Activated CD4-positive, alpha-beta T cell treated with anti-CD3 and anti-CD28 coated beads, Interleukin-2, Interleukin-6, amounts not matched to agents 100 ng/mL and 50 ng/mL, durations not matched to agents 16 hours and 8 hours (primary cell): ENCODE results near the gene PTPRK.

ENCODE experiments used
- DNase-seq: peaks from one replicate; pipeline ENCODE4 v3.0.0-alpha.2; 2020

PTPRK gene

DNA sequence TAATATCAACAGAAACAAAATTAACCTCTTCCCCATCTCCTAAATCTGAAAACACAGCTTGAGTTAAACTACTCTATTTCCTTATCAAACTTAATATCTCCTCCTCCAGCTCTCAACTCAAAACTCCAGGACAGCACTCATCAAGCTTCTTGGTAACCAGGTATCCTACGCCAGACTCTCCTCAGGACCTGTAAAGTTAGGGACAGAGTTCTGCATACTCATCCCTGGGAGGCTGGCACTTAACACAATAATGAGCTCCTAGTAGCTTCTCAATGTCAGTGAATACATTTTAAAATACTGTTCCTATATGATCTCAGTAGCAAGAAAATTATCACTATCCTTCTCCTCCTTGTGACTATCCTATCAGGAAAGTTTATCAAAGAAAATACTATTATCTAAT lies 240.3 kb downstream of the PTPRK start:
- no peak for DNase-seq

GRCh38 chr6:128278836-128279235 lies 241.6 kb downstream of the PTPRK start:
- no peak for DNase-seq

- no peak for DNase-seq
Measured at GRCh38 chr6:128277379-128277778, 243.0 kb downstream of the PTPRK start.

DNA sequence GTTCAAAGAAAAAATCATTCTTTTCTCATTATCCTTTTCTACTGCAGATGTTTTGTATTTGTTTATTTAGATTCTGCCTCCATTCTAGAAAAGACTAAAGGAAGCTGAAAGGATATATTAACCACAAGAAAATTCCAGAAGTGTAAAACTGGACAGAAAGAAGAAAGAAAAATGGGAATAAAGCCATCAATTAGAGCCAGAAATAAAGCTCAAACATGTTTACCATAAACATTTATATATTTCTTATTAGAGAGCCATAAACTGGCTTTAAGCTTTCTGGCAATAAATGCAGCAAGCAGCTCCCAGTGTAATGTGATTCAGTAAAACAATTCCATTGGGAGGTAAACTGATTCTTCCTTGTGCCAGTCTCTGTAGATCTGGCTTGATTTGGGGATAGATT lies 244.1 kb downstream of the PTPRK start:
- DNase-seq, result no peak

- DNase-seq, result peak; percentile 9
Measured at GRCh38 chr6:128275681-128276080, 244.7 kb downstream of the PTPRK start.

DNA sequence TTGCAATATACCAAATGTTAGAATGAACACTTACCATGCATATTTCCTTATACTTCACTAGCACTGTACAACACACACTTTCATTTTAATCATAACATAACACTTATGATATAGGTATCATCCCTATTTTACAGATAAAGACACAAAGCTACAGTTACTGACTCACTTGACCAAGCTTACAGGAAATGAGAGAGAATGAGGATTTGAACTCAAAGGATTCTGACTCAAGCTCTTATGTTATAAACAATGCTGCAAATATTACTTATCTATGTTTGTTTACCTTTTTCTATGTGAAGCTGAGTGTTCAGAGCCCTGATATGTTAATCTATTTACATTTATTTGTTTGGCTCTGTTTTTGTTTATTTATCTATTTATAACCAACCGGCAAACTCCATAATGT lies 245.4 kb downstream of the PTPRK start:
- peak; percentile 56 for DNase-seq

DNA sequence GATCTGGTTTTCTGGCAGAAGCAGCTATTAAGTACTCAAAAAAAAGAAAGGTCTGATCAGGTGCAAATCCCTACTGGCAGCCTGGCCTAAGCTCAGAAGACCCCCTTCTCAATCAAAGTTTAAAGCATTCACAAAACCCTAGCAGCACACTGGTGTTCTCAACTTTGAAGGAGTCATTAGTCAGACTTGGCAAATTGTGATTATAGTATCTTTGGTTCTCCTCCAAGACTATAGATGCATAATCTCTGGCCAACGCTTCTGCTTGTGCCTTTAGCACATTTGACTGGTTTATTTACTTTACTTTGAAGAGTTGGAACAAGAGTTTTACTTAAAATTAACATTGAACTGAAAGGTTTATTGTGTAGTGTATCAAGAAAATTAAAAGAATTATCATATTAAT lies 248.9 kb downstream of the PTPRK start:
- no peak for DNase-seq

DNA sequence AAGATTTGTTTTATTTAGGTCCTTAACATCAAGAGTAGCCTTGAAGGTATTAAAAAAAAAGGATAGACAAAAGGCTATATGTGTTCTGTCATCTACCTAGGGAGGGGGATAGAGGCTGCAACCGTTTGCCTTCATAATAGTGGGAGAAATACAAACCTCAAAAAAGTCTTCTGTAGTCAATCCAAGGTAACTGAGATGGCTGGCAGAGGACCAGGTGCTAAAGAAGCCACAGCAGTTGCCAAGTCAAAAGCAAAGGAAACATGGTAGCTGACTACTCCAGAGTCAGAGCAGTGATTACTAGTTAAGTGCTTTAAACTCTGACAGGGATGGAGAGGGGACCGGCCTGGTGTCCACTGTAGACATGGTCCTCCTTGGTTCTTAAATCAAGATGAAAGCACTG lies 249.4 kb downstream of the PTPRK start:
- no peak for DNase-seq

DNA sequence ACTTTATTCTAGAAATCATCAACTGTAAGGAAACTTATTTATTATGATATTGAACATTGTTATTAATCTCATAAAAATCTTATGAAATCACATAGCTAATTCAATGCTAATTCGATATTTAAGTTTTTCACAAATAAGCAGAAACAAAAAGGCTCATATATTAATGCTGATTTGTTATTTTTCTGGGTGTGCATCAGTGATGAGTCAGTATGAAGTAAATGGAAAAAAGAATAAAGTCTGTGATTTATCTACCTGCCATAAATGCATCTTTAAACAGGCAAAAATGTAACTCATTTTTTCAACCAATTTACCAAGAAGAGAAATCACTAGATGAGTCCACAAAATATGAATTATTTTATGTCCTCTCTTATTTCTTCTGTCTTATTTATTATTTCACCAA lies 253.5 kb downstream of the PTPRK start:
- DNase-seq, result no peak

DNA sequence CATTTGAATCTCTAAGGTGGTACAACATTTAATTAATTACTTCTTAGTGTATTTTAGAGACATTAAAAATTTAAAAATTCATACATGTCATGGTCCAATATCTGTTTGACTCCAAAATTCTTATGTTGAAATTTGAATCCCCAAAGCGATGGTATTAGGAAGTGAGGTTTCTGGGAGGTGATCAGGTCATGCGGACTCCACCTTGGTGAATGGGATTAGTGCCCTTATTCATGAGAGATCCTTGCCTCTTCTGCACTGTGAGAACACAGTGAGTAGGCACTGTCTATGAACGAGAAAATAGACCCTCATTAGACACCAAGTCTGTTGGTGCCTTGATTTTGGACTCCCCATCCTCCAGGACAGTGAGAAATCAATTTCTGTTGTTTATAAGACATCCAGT lies 254.7 kb downstream of the PTPRK start:
- no peak for DNase-seq

GRCh38 chr6:128259730-128260685 lies 260.4 kb downstream of the PTPRK start:
- peak; percentile 16 for DNase-seq

DNA sequence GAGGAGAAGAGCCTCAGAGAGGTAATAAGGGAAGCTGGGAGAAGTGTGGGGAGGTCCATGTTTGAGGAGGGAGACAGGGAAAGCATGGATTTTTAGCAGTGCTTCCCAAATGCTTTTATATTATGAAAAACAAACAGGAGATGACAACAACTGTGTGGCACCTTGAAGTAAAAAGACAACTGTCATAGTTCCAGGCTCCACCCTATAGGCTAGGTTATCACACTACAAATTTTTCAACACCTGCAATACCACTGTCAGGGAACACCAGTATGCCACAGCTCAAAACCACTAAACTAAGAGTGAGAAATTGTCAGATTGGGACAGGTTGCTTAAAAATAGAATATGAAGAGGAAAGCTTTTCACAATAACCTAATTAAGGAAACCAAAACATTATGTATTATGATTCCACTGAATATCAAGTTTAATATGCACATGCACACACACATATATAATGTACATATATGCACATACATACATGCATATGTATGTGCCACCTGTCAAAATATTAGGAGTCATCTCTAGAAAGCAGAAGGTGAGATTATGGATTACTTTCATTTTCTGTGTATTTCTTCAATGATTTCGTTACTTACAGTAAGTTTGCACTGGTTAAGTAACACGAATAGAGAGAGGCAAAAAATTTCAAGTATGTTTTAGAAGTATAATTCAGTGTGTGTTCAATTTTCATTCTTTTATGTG lies 261.2 kb downstream of the PTPRK start:
- peak; percentile 38 for DNase-seq

GRCh38 chr6:128256095-128256494 lies 264.3 kb downstream of the PTPRK start:
- DNase-seq, result no peak

DNA sequence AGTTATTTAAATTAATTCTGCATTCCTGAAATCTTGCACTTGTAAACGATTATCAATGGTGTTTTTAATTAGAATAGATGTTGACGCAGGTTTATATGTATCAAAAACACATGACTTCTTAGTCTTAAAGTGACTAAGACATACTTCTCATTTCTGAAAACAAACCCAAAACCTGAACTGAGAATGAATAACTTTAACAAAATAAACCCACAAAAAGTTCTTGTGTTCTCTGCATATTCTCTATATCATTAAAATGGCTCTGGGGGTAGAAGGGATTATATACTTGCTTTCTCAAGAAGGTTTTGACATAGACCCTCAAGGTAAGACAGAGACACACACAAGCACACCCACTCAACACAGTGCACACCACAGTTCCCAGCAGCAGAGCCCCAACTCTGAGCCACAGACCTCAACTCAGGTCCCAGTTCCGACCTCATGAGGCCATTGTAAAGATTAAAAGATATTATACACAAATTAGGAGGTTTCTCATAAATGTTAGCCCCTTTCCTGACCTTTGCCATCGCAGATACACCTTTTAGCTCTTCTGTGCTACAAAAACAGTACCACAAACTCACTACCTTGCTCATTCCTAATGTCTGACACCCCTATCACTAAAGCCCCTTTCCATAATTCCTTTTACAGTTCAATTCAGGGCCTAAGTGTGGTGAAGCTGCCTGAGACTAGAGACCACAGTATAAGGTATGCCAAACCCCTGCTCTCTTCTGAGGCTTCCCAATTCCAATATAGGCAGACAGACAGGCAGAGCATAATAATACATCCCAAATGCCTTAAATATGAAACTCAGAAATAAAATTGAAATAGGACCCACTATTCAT lies 267.8 kb downstream of the PTPRK start:
- DNase-seq, result no peak

DNA sequence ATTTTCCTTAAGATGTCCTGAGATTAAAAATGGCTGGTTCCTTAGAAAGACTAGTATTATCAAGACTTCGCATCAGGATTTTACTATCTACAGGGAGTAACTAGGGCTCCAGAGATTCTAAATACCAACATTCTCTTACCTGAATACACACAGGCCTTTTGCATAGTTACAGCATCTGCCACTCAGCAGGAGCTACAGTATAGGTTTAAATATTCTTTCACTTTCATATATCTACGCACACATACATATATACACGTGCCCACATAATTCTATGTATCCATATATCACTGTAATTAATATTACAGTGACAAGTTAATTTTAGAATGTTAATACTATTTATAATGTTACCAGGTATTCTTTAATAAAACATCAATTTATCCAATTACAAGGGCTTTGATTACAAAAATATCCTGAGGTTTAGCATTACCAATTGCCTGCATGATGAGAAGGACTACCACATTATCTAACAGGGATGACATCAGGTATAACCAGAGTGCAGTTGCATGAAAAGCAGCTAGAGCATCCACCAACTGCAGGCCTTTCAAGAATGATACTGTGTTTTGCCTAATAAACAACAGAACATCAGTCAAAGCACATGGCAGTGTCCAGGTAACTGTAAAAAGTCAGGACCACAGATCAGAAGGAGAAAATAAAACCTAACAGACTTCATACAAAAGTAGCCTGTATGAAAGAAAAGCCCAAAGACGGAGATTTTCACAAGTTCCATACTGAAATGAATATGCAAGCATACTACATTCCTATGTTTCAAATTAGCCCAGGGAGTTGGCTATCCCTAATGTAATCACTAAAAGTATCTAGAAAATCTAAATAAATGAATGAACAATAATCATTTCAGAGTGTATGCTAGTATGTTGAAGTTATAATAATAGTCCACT lies 268.7 kb downstream of the PTPRK start:
- DNase-seq, result no peak

- no peak for DNase-seq
Measured at GRCh38 chr6:128250370-128251070, 269.9 kb downstream of the PTPRK start.

GRCh38 chr6:128249429-128249828 lies 271.0 kb downstream of the PTPRK start:
- DNase-seq, result no peak

DNA sequence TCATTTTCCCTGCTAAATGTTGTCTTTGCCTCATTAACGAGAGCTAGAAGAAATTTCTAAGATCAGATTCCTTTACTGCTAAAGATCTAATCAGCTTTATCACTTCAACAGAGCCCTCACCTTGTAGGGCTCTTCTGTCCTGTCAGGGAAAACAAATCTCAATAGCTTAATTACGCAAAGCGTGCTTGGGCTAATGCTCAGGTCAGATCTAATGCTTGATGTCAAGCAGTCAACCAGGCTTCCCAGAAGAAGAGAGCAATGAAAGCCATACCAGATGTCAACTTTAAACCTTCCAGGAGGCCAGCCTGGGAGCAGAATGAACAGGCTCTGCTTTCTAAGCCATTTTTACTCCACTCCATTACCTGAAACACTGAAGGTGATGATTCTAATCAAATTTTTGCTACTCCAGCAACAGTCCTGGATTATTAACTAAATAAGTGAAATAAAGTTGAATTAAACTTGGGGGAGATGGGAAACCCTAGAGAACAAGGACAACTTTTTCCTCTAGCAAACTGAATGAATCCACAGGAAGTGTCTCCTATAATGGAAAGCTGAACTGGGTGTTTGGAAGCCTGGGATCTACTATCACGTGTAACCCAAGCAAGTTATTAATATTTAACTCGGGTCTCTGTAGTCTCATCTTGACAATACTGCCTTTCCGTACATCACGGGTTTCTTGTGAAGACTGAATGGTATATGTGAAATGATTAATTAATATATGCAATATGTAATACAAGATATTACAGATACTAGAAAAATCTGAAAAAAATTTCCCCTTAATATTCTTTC lies 273.7 kb downstream of the PTPRK start:
- DNase-seq, result no peak

DNA sequence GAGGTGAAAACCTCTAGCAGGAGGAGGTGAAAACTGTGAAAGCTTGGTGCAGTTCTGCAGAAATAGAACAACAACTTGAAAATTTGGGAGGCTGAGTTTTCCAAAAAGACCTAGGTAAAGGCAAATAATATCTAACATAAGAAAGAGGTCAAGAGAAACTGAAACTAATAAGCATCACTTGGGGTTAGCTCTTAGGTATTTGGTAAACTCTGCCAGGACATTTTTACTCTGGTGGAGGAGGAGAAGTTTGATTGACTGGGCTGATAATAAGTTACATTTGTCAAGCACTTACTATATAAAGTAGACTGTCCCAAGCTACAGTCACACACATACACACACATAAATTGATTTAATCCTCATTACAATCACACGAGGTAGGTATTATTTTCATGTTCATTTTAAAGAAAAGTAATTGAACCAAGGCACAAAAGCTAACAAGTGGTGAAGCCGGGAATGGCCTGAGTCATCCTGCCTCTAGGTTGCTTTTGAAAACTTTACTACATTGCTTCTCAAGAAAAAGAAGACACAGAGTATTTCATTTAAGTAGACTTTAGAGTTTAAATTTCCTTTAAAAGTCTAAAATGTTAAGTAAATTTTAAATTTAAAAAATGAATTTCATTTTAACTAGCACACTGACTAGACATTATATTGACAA lies 275.5 kb downstream of the PTPRK start:
- DNase-seq, result no peak

GRCh38 chr6:128242765-128243403 lies 277.5 kb downstream of the PTPRK start:
- DNase-seq, result no peak
